HG03575 (cell line): ENCODE measurements around the gene DLGAP1.

Source experiments
- ATAC-seq: cut with Tn5 transposase; IDR thresholded peaks from one replicate; pipeline ENCODE4 v1.9.1; 2021; ENCODE audit not compliant: unreplicated experiment, insufficient number of reproducible peaks, low FRiP score; ENCODE audit errors: extremely low read depth

DLGAP1 gene

GRCh38 chr18:4251873-4252272 lies 203.2 kb downstream of the DLGAP1 start:
- no peak for ATAC-seq

DNA sequence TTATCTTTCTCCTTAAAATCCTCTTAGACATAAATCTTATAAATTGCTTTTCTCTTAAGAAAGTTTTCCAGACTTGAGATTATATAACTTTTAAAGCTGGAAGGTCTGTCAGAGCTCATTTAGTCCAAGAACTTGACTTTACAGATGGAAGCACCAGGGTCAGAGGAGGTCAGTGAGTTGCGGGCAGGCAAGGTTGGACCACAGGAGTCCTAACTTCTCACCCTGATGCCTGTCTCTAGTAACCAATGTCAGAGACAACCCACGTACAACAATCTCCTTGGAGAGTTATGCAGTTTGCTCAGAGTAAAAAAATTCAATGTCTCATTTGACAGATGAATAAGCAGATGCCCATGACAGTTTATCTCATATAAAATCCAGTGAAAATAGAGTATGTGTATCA lies 203.9 kb downstream of the DLGAP1 start:
- no peak for ATAC-seq

DNA sequence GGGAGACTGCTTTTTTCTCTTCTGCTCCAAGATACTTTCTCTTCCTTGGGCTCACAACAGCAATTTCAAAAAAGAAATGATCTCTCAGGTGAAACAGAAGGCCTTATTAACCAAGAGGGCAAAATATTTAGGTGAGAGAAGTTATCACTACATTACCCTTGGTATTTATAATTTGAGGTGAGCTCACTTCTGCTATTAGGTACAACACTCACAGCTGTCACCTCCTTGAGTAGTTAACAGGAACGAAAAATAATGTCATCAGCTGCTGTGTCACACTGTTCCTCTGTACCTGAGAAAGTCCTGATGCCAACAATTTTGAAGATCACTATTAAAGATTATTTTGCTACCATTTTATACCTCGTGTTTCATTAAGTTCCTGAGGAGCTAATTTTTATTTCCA lies 205.0 kb downstream of the DLGAP1 start:
- no peak for ATAC-seq

- ATAC-seq: no peak
Measured at GRCh38 chr18:4248686-4249085, 206.4 kb downstream of the DLGAP1 start.

DNA sequence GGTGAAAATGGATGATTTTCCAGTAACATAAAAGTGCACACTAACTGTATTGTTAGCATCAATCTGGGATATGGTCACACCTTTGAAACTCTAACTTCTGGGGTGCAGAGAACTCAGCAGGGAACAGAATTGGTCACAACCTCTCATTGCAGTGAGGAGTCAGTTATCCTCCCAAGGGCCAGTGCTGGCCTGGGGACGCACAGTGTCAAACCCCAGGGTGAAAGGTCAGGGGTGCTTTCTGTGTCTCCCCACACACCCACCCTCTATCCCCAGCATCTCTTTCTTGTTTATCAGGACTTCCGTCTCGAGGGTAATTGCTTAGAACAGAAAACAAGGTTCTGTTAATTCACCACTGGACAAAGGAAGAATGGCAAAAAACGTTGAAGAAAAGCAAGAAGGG lies 208.7 kb downstream of the DLGAP1 start:
- ATAC-seq: no peak

GRCh38 chr18:4245456-4245855 lies 209.7 kb downstream of the DLGAP1 start:
- ATAC-seq: no peak

DNA sequence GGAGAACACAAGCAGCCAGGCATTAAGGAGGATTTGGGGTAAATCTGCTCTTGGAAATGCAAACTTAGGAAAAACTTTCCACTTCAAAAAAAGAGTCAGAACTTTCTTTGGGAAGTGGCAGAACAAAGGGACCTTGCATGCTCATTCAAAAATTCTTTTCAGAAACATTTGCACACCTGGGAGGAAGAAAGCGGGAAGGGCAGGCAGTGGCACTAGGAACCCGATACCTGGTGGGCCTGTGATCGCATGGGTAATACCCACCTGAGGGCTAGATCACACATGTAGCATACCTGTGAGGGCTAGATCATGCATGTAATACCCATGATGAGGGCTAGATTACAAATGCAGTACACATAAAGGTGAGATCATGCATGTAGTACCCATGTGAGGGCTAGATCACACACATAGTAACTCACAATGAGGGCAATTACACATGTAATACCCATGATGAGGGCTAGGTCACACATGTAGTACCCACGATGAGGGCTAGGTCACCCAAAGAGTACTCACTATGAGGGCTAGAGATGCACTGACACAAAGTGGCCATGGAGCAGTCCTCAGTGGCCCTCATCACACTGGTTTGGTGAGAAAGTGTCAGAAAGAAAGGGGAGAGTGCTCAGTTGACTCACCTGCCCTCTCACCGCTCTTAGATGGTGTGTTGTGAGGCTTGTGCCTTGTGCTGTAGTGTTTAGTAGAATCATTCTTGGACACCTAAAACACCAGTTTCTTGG lies 212.5 kb downstream of the DLGAP1 start:
- ATAC-seq: no peak

- no peak for ATAC-seq
Measured at GRCh38 chr18:4241090-4241617, 214.0 kb downstream of the DLGAP1 start.

DNA sequence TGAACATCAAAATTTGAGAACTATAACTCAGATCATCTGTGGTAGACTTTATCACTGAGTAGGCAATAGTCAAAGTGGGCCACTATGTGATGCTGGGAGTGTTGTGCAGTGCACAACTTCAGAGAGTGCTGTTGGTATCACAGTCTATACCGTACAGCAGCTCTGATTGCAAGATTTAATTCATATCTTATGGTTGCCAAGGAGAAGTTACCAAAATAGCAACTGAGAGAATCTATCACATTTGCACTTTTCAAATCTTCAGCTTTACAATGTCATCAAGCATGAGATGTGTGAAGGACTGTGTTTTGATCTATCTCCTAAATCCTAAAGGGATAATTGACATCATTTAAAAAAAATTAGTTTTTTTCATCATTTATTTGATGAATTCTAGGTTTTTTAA lies 216.1 kb downstream of the DLGAP1 start:
- no peak for ATAC-seq

DNA sequence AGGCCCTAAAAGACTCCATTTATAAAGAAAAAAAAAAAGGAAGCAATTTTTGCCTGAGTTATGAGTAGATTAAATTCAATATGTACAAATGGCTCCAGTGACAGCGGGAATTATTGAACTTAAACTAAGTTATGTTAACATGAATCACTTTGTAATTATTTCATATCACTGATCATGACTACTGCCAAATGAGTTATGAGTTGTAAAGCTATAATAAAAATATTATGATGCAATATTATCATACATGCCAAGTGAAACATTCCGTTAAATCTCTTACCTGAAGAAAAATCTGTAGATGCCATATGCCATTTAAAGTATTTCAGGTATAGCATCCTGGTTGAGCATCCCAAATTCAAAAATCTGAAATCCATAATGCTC lies 217.5 kb downstream of the DLGAP1 start:
- no peak for ATAC-seq

GRCh38 chr18:4236940-4237663 lies 218.0 kb downstream of the DLGAP1 start:
- ATAC-seq: no peak

- no peak for ATAC-seq
Measured at GRCh38 chr18:4233468-4233867, 221.6 kb downstream of the DLGAP1 start.

DNA sequence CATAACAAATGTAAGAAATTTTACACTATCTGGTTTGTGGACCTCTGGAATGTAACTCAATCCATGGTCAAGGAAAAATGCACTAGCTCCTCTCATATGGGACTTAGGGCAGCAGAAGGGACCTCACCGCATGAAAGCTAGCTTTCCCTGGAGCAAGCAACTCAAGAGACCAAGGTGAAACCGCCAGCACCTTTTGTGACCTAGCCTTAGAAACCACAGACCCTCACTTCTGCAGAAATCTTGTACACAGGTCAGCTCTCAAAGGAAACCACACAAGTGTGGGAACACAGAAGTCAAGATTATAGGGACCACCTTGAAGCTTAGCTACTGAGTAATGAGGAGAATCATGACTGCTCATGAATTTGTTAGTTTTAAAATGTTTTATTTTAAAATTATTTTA lies 222.5 kb downstream of the DLGAP1 start:
- ATAC-seq: no peak

GRCh38 chr18:4231260-4231659 lies 223.8 kb downstream of the DLGAP1 start:
- no peak for ATAC-seq

DNA sequence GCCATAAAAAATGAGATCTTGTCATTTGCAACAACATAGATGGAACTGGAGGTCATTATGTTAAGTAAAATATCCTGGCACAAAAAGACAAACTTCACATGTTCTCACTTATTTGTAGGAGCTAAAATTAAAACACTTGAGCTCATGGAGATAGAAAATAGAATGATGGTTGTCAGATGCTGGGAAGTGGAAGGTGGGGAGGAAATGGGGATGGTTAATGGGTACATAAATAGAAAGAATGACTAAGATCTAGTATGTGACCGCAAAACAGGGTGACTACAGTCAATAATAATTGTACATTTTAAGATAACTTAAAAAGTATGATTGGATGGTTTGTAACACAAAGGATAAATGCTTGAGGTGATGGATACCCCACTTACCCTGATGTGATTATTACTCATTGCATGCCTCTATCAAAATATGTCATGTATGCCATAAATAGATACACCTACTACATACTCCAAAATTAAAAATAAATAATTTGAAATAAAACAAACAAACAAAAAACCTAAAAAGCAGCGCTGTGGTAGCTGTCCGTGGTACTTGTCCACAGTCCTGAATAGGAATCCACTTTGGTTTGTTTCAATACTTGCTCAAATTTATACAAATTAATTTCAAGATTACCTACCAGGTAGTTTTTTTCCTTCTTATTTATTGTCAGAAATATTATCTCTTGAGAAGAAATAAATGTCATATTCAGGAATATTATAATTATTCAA lies 224.5 kb downstream of the DLGAP1 start:
- no peak for ATAC-seq

GRCh38 chr18:4224031-4224704 lies 230.9 kb downstream of the DLGAP1 start:
- ATAC-seq: no peak

DNA sequence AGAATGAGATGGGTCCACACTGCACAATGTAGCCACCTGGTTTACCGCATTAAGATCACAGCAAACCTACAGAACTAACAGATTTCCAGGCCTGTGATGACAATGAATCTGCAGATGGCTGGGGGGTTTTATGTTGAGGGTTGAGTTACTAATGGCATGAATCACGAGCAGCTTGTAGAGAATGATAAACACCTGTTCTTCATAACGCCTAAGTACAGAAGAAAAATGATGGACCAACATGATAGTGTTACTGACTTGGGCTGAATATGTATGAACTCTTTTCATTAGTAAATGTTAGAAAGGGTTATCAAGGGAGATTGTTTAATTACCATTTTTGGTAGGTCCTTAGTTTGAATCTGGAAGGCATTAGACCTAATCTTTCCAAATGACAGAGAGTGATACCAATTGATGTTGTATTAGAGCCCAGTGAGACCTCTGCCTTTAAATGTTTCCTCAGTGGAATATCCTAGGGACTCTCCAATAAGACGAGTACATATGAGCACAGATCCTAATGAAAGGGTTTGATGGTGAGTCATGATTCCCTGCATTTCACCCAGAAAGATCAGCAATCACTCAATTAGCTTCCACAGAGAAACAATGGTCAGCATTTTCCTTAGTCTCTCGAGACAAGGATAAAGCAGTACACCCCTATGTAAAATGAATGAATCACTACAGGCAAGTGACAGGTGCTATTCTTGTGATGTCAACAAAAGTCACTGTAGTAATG lies 243.8 kb downstream of the DLGAP1 start:
- no peak for ATAC-seq

DNA sequence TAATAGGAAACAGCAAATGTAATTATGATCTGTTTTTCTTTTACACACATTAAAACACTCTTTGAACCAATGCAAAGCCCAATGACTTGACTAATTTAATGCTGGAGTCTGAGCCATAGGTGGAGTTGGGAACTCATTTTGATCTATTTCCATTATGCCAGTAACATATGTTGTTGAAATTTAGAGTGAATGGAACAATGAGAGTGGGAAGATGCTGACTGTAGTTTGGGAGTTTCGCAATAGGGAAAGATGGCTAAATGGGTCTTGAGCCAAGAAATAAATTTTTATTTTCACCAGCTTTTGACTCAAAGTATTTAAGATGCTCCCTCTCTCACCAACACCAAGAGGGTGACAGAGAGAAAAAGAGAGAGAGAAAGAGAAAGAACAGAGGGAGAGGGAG lies 246.7 kb downstream of the DLGAP1 start:
- no peak for ATAC-seq
